NOMO-1 (cell line): Measurements from ENCODE around the gene ZNF148.
"Not testable (repeated sequence)": the region's sequence is repeated elsewhere in the genome, so short reads cannot be mapped to it uniquely, and the experiment has no call there.

Experiments
- DNase-seq, 2 experiments: peaks; one replicate each; lab custom pipeline; 2025; ENCODE audit not compliant: unreplicated experiment in 2 of 2; lab: John Stamatoyannopoulos, UW

The ZNF148 gene

GRCh38 chr3:125374996-125375941, at the start of gene ZNF148:
TSS of gene ZNF148 (minus strand) at chr3:125375325. CDS start at chr3:125313640, 61,685 bp downstream.
- peak; percentile 83 to 85 for DNase-seq

DNA sequence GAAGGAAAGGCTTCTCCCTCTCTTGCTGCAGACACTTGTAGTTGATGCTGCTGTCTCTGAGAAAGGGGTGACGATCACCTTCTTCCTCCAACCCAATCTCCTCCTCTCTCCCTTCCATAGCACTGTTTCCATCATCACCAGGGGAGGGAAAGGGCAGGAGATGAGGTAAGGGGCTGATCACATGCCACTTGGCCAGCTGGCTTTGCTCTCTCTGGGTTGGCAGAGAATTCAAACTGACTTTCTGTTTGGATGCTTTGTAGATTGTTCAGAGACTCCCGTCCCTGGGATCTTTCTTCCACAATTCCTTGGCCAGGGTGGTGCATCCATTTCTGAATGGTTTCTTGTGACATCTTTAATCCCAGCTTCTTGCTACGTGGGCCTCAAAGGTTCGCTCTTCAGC, 43.2 kb upstream of the ZNF148 start:
- DNase-seq, result no peak

GRCh38 chr3:125416235-125416634, 41.1 kb upstream of the ZNF148 start:
- no peak for DNase-seq

DNA sequence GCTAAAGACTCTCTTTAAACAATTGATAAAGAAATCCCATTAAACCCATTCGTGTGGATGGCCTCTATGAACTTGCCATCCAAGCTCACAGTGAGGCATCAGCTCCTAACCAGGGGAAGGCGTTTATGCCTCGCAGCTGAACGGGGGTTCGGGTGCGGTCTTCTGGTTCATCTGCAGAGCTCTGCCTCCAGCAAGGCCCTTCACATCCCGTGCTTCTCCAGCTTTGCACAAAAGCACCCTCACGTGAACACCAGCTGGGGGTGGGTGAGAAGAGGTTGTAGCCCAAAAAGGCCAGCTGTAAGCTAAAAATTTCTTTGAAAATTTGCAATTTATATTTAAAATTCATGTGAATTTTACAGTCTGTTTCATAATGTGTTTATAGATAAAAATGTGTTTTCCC, 39.5 kb upstream of the ZNF148 start:
- DNase-seq, result no peak

DNA sequence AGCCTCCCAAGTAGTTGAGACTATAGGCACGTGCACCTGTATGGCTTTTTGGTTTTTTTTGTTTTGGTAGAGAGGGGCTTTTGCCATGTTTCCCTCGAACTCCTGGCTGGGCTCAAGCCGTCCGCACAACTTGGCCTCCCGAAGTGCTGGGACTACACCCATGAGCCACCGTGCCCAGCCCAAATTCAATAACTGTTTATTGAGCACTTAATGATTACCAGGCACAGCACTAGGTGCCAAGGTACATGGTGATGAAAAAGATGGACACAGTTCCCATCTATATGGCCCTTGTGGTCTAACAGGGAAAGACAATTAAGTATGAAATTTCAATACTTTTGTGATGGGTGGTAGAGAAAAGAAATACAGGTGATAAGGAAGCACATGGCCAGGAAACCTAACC, 35.8 kb upstream of the ZNF148 start:
- DNase-seq, result no peak

GRCh38 chr3:125406070-125406469, 30.9 kb upstream of the ZNF148 start:
- DNase-seq, result no peak

GRCh38 chr3:125405515-125405914, 30.4 kb upstream of the ZNF148 start:
- not testable (repeated sequence) for DNase-seq

- DNase-seq, result peak in 1 of 2 experiments; percentile 21
Observed at GRCh38 chr3:125403789-125404188, 28.7 kb upstream of the ZNF148 start.

GRCh38 chr3:125402639-125403038, 27.5 kb upstream of the ZNF148 start:
- DNase-seq, result no peak

- no peak for DNase-seq
Observed at GRCh38 chr3:125401402-125401801, 26.3 kb upstream of the ZNF148 start.

DNA sequence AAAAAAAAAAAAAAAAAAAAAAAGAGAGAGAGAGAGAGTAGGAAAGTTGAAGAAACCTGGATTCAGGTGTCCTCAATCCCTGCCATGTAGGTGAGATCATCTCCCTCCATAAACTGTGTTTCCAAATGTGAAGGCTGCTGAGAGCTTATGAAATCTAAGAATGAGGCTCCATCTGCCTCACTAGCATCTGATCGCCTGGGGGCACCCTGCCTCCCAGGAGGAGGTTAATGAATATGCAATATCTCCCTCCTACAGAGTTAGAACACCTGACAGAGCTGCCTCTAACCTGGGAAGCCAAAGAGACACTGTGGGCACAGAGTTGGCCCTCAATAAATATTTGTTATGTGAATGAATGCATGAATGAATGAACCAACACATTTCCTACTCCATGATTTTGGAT, 23.8 kb upstream of the ZNF148 start:
- no peak for DNase-seq

GRCh38 chr3:125395091-125395490, 20.0 kb upstream of the ZNF148 start:
- no peak for DNase-seq

DNA sequence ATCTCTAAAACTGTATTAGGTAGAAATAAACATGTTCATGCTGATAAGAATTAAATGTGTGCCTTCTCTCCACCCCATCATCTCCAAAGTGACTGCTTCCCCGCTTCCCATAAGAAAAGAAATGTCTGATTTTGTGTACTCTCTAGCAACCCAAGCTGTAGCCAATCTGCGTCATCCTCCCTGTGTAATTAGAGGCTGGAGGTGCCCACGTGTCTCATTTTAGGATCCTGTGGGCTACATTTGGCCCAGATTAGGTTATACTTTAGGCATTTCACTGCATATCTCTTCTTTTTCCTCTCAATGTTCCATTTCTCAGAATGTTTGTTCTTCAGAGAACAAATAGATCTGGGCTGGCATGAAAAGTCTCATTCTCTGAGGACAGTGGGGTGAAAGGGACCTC, 19.3 kb upstream of the ZNF148 start:
- no peak for DNase-seq

DNA sequence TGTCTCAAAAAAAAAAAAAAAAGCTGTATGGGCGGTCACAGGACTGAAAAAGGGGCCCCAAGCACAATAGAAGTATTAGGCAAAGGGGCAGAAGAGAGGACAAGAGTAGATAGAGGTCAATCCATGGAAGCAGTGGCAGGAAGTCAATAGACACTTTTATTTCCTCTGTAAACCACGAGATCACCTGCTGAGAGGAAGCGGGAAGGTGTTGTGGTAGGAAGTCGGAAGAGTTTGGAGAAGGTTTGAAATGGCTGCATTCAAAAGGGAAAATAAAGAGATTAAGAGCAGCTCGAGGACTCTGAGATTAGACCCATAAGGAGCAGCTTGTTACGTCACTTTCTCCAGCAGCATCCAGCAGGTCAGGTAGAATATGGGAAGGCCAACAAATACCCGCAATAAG, 14.2 kb upstream of the ZNF148 start:
- DNase-seq, result no peak

DNA sequence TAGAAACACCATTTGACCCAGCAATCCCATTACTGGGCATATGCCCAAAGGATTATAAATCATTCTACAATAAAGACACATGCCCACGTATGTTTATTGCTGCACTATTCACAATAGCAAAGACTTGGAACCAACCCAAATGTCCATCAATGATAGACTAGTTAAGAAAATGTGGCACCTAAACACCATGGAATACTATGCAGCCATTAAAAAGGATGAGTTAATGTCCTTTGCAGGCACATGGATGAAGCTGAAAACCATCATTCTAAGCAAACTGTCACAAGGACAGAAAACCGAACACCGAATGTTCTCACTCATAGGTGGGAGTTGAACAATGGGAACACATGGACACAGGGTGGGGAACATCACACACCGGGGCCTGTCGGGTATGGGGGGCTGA, 13.2 kb upstream of the ZNF148 start:
- DNase-seq, result not testable (repeated sequence)

DNA sequence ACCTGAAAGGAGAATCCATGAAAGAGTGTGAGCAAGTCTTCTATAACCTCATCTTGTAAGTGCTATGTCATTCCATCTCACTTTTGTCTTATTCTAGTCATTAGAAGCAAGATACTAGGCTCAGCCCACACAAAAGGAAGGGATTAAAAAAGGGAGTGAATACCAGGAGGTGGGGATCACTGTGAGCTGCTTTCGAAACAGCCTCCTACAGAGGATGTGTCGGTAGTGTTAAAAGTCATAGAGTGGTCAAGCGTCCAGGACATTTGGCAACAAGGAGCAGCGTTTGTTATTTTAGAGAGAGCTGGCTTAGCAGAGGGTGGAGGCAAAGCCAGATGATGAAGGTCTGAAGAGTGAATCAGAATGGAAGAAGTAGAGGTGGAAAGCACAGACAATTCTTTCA, 11.7 kb upstream of the ZNF148 start:
- no peak for DNase-seq

GRCh38 chr3:125383744-125384143, 8.6 kb upstream of the ZNF148 start:
- DNase-seq, result no peak

GRCh38 chr3:125382298-125382697, 7.2 kb upstream of the ZNF148 start:
- no peak for DNase-seq

DNA sequence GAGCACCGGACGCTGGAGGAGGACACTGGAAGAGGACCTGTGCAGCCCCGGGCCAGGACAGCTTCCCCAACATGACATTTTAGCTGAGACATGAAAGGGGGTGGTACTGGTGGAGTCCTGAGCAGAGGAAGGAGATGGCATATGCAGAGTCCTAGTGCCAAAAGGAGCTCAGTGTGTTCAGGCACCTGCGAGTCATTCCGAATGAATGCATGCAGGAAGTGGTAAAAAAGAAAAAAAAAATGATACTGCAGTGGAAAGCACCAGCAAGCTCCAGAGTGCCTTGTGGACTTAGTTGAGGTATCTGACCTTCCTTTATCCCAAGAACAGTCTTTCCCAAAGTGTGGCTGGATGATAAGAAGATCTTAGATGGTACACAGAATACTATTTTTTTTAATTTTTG, 6.6 kb upstream of the ZNF148 start:
- no peak for DNase-seq

DNA sequence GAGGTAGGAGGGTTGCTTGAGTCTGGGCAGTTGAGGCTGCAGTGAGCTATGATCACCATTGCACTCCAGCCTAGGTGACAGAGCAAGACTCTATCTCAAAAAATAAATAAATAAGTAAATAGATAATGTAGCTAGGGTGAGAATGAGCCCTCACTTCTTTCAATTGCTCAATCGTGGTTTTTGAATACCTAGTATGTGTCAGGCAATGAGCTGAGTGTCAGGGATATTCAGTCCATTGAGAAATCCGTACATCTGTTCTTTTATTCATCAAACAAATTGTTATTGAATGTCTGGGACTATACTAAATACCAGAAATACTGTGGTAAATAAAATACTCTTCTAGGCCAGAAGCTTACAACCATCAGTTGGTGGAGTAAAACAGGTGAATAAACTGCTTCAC, 6.2 kb upstream of the ZNF148 start:
- no peak for DNase-seq

DNA sequence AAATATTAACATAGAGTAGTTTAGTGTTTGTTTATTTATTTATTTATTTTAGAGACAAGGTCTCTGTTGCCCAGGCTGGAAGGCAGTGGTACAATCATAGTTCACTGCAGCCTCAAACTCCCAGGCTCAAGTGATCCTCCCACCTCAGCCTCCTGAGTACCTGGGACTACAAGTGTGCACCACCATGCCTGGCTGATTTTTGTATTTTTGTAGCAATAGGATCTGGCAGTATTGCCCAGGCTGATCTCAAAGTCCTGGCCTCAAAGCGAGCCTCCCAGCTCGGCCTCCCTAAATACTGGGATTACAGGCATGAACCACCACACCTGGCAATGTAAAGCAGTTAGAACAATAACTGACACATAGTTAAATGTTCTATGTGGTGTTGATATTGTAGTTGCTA, 4.4 kb upstream of the ZNF148 start:
- no peak for DNase-seq

DNA sequence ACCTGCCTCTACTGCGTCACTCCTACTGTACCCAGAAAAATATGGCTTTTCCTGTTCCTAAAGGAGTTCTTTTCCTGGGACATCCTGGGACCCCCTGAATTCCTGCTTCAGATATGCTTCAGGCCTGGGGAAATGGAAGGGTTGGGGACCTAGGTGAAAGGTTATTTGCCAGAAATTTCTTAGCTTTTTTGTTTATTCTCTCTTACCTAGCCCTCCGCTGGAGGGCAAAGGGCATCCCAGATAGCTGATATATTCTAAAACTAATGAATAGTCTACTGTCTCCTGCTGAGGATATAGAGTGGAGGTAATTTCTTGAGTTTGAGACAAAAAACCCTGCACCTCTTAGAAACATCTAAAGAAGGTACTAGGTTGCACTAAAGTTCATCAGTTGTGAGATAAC, 3.6 kb upstream of the ZNF148 start:
- no peak for DNase-seq
